Limb (tissue), 2 donors: ENCODE measurements around the gene MEN1.
A peak's percentile ranks its signal among the peaks of the same experiment; 100 is the strongest.

Experiments used
- DNase-seq, 2 donors: peaks; one replicate each; pipeline ENCODE4 v3.0.0-alpha.2; 2016; ENCODE audit errors: extremely low spot score in 2 of 2

MEN1 gene

DNA sequence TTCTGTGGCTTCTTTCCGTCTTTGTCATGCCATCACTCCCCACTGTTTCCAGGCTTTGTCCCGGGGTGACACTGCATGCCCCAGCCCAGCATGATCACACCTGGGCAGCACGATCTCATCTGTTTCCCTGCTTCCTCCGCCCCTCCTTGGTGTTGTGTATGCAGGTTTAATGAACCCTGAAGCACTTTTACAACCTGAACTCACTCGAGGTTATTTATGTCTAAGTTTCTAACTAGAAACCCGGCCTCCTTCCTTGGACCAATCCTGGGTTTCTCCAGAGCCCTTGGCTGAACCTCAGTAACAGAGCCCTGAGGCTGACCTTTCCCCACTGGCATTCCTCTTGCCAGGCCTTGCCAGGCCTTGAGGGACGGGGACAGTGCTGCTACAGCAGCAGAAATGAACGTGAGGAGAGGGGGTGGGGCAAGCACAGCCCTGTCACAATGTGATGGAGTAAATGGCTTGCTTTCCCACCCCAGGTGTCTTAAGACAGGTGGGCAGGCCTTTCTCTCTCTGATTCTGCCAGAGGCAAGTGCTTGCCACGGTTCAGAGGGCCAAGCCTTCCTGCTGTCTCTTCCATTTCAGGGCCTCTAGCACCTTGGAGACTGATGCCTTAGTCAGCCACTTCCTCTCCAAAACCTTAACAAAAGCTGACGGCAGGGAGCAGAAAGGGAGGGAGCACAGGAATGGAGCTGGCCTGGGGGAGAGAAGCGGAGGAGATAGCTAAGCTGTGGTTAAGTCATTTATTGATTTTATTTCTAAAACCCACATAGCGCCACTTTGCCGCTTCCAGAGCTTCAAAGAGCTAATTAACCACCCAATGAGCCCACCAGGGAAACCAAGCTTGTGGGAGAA, 47.5 kb downstream of the MEN1 start:
- peak in 1 of 2 donors; percentile 34 for DNase-seq

- peak in 1 of 2 donors; percentile 31 for DNase-seq
These were observed 48.1 kb downstream of the MEN1 start for GRCh38 chr11:64762277-64762673.

- peak in 1 of 2 donors; percentile 29 for DNase-seq
These were observed 49.5 kb downstream of the MEN1 start for GRCh38 chr11:64760759-64761420.

GRCh38 chr11:64759722-64760719, 50.3 kb downstream of the MEN1 start, which contains the start of gene PYGM:
TSS of gene PYGM (minus strand) at chr11:64759974. CDS start at chr11:64759898, 76 bp downstream.
- DNase-seq: peak; percentile 60 to 71

- DNase-seq: peak in 1 of 2 donors; percentile 29
These were observed 51.1 kb downstream of the MEN1 start for GRCh38 chr11:64759131-64759721.

DNA sequence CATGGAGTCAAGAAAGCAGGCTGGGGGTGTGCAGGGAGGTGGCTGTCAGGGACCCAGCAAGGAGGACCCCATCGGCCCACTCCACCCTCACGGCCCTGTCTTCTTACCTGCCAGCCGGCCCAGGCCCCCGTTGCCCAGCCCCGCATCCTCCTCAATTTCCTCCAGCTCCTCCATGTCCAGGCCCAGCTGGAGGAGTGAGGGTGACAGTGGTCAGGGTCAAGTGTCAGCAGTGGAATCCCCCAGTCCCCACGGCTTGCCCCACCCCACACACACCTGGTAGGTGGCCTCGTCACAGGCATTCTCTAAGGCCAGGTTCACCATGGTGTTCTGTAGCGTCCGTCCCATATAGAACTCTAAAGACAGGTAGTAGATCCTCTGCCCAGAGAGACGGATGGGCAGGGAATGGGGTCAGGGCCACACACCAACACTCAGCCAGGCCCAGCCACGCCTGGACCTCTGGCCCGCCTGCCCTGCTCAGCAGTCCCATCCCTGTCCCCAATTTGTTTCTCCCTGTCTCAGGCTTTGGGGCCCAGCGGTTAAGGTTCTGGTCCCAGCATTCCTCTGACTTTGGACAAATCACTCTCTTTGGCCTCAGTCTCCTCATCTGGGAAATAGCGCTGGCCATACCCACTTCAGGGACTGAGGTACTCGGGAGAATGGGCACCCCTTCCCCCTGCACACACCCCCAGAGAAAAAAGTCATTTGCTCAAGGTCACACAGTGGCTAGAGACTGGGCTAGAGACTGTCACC, 51.8 kb downstream of the MEN1 start:
- peak in 1 of 2 donors; percentile 25 for DNase-seq

GRCh38 chr11:64757549-64758329, 52.6 kb downstream of the MEN1 start:
- peak in 1 of 2 donors; percentile 23 for DNase-seq

GRCh38 chr11:64755681-64756361, 54.5 kb downstream of the MEN1 start:
- DNase-seq: no peak

DNA sequence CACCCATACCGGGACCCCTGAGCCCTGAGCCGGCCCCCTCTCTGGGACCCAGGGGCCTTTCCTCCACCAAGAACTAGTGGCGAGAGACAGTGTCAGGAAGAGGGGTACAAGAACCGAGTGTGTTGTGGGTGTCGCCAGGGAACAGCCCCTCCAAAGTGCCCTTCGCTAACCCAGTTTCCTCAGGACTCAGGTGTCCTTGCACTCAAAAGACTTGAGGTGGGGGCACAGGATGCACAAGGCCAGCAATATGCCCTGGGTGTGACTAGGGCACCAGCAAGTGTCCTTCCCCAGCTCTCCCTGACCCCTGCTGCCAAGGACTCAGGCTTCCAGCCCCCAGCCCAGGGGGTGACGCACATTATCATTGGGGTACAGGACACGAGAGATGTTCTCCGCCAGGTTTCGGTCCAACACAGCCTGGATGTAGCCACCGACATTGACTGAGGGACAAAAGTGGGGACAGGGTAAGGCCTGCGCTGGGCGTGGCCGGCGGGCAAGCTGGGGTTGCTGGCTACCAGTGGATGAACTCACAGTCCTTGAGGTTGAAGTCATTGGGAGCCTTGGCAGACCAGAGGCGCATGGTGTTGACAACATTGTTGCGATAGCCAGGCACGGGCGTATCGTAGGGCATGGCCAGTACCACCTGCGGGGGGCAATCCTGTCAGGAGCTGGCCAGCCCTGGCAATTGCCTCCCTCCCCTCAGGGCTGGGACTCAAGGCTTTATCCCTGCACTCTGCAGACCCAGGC, 55.3 kb downstream of the MEN1 start:
- DNase-seq: no peak

DNA sequence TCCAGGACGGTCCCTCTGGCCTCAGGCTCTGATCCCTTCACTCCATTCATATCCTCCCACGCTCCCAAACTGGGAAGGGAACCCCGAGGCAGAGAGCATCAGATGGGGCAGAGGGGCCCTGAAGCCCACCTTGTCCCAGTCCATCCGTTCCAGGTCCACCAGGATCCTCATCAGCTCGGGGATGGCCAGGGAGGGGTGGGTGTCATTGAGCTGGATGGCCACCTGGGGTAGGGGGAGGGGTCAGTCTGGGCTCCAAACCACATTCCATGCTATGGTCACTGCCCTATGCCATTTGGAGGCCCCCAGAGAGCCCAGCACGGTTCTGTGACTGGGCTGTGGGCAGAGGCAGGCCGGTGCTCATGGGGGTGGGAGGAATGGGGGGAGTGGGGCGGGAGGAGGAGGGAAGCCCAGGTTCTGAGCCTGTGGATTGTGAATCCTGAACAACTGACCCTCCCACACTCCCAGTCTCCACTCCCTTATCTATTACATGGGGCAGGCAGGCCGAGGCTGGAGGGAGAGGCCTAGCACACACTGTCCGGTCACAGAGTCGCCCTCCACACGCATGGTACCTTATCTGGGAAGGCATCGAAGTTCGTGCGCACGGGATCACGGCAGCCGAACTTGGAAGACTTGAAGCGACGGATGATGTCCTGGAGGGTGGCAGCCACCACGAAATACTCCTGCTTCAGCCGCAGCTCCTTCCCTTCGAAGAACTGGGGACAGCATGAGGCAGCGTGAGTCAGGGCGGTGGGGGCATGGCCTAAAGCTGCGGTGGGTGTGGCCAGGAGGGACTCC, 56.0 kb downstream of the MEN1 start:
- DNase-seq: no peak
